Endothelial cell of umbilical vein (primary cell): ENCODE results near the gene ATCAY. TPM values are rescaled to one million over a fixed set of nuclear protein-coding genes. Genes with fewer than 3 reads are reported as not detected.

Experiments used
- BruUV-seq: library from RNA; stranded (reverse); fragments of 400-500 nt; replicated peaks from 2 replicates; lab custom pipeline; 2021; lab: Mats Ljungman, UMichigan
- CTCF ChIA-PET: fragments of 300-600, 350-600 bp; sonication (Branson Sonifier 250); formaldehyde crosslinking; loops from one replicate; lab custom pipeline; 2021; ENCODE audit warnings: antibody characterized with exemption, inconsistent platforms; lab: Charles Lee
- POLR2A ChIA-PET: fragments of 300-600, 350-600 bp; sonication (Branson Sonifier 250); formaldehyde crosslinking; loops from one replicate; lab custom pipeline; 2021; ENCODE audit warnings: antibody characterized with exemption, inconsistent platforms; lab: Charles Lee
- DNase-seq: peaks from one replicate; pipeline ENCODE4 v3.0.0-alpha.2; 2011; ENCODE audit warnings: low read depth, low spot score
- FAIRE-seq: peaks from 2 replicates; lab custom pipeline; 2011; peaks lifted over from hg19 to GRCh38; lab: Jason Lieb, UNC
- H2AFZ ChIP-seq: 2 replicates; pipeline ENCODE4 v1.6.0; 2012; ENCODE audit warnings: low read depth, low read length, control low read depth, inconsistent platforms
- H3K27ac ChIP-seq: 2 replicates; pipeline ENCODE4 v1.5.1; 2011; ENCODE audit warnings: low read depth, mild to moderate bottlenecking, control low read depth, low read length, moderate library complexity; ENCODE audit not compliant: insufficient read depth
- H3K27me3 ChIP-seq, 2 experiments: 2 replicates each; pipeline versions ENCODE4 v1.6.0 to v1.6.1; 2011; ENCODE audit warnings: low read length in 2 of 2, mixed read lengths in 1 of 2; ENCODE audit not compliant: control insufficient read depth in 2 of 2, insufficient read depth in 2 of 2
- H3K36me3 ChIP-seq, 2 experiments: 2 replicates in 1 of 2; 3 replicates in 1 of 2; pipeline ENCODE4 v1.5.1; 2011; ENCODE audit warnings: low read length in 2 of 2, mild to moderate bottlenecking in 1 of 2, moderate library complexity in 1 of 2; ENCODE audit not compliant: control insufficient read depth in 2 of 2, insufficient read depth in 2 of 2; ENCODE audit errors: extremely low read depth in 1 of 2
- H3K4me1 ChIP-seq: 3 replicates; pipeline ENCODE4 v1.5.1; 2011; ENCODE audit warnings: mild to moderate bottlenecking, low read length; ENCODE audit not compliant: control insufficient read depth, insufficient read depth; ENCODE audit errors: extremely low read depth
- H3K4me2 ChIP-seq: 2 replicates; pipeline ENCODE4 v1.6.1; 2011; ENCODE audit warnings: low read length, control low read depth, mixed read lengths; ENCODE audit not compliant: insufficient read depth
- H3K4me3 ChIP-seq, 3 experiments: fragments of 200-600 bp in 1 of 3; sonication (generic), shearing (Covaris generic) in 1 of 3; replicated peaks in 1 of 3; 2 replicates each; pipeline ENCODE4 v1.5.1; 2011 to 2016; ENCODE audit warnings: control low read depth in 3 of 3, low read length in 3 of 3, mild to moderate bottlenecking in 2 of 3, inconsistent platforms in 1 of 3, low read depth in 1 of 3, moderate library complexity in 1 of 3; ENCODE audit not compliant: insufficient read depth in 1 of 3
- H3K79me2 ChIP-seq: 2 replicates; pipeline ENCODE4 v1.6.0; 2012; ENCODE audit warnings: low read length, inconsistent platforms; ENCODE audit not compliant: control insufficient read depth, insufficient read depth
- H3K9ac ChIP-seq: replicated peaks from 2 replicates; pipeline ENCODE3; 2011; ENCODE audit warnings: low read length, control low read depth; ENCODE audit not compliant: insufficient read depth; ENCODE audit errors: extremely low read depth
- H3K9me1 ChIP-seq: replicated peaks from 3 replicates; pipeline ENCODE4 v1.6.0; 2011; ENCODE audit warnings: mild to moderate bottlenecking, low read length; ENCODE audit not compliant: control insufficient read depth, insufficient read depth; ENCODE audit errors: extremely low read depth
- H3K9me3 ChIP-seq: replicated peaks from 2 replicates; pipeline ENCODE4 v1.5.1; 2012; ENCODE audit warnings: low read length, inconsistent platforms; ENCODE audit not compliant: control insufficient read depth, insufficient read depth
- H4K20me1 ChIP-seq: replicated peaks from 2 replicates; pipeline ENCODE3; 2011; ENCODE audit warnings: mild to moderate bottlenecking, low read length; ENCODE audit not compliant: control insufficient read depth, insufficient read depth; ENCODE audit errors: extremely low read depth
- EZH2 ChIP-seq: IDR thresholded peaks from 2 replicates; pipeline ENCODE4 v1.6.1; 2012; ENCODE audit warnings: borderline replicate concordance, low read depth, mild to moderate bottlenecking, moderate library complexity, low read length, inconsistent platforms; ENCODE audit not compliant: severe bottlenecking
- FOS ChIP-seq: IDR thresholded peaks from 2 replicates; pipeline ENCODE4 v1.6.1; 2011; ENCODE audit warnings: mild to moderate bottlenecking, low read length, moderate library complexity, borderline replicate concordance; ENCODE audit not compliant: insufficient read depth
- GATA2 ChIP-seq: IDR thresholded peaks from 2 replicates; pipeline ENCODE4 v1.7.0; 2011; ENCODE audit warnings: low read depth, mild to moderate bottlenecking, moderate library complexity, mixed read lengths, low read length; ENCODE audit not compliant: insufficient read length, insufficient read depth
- JUN ChIP-seq: IDR thresholded peaks from 2 replicates; pipeline ENCODE4 v1.6.1; 2011; ENCODE audit warnings: borderline replicate concordance, low read depth; ENCODE audit not compliant: insufficient read length, insufficient read depth
- MAX ChIP-seq: IDR thresholded peaks from 2 replicates; pipeline ENCODE4 v1.6.1; 2011; ENCODE audit not compliant: insufficient read depth, insufficient read length
- MYC ChIP-seq: IDR thresholded peaks from one replicate; pipeline ENCODE4 v1.6.1; 2011; ENCODE audit warnings: mild to moderate bottlenecking, low read depth, low read length
- POLR2A ChIP-seq: IDR thresholded peaks from 2 replicates; pipeline ENCODE4 v1.6.1; 2012; ENCODE audit warnings: low read depth, mild to moderate bottlenecking, control low read depth, low read length
- POLR2AphosphoS5 ChIP-seq: IDR thresholded peaks from 2 replicates; pipeline ENCODE4 v1.6.1; 2012; ENCODE audit warnings: low read depth, mild to moderate bottlenecking, control low read depth, low read length, moderate library complexity; ENCODE audit not compliant: insufficient read depth
- dilution Hi-C: fragments of 300-500 bp; cut with MboI; formaldehyde crosslinking; loops from one replicate; pipeline ENCODE4 v1.15.0; 2019; ENCODE audit warnings: low sequenced_read_pairs; ENCODE audit not compliant: extremely low pct_ligation_motif_present
- intact Hi-C: fragments of 100-400 bp; cut with micrococcal nuclease; formaldehyde crosslinking; loops from one replicate; pipeline ENCODE4 v1.10.0; 2022
- polyA plus RNA-seq, 4 experiments: library from polyadenylated mRNA; depleted of rRNA in 3 of 4; stranded (reverse) in 3 of 4; unstranded in 1 of 4; fragments of >200 nt; gene quantifications; 2 replicates each; pipeline versions ENCODE4 v1.2.1 to v1.2.3, GENCODE V29; 2011 to 2012; ENCODE audit warnings: missing spikeins in 1 of 4
- total RNA-seq: library from RNA; stranded (reverse); gene quantifications from 2 replicates; pipeline ENCODE4 v1.2.3, GENCODE V29; 2021
- TF ChIP-seq, protein P1 (sequence below), 2 donors: IDR thresholded peaks; 1 replicate in 1 of 2; 2 replicates in 1 of 2; pipeline ENCODE4 v1.5.1; 2011; ENCODE audit warnings: low read length in 2 of 2, mild to moderate bottlenecking in 2 of 2, moderate library complexity in 2 of 2, control low read depth in 1 of 2, inconsistent platforms in 1 of 2, low read depth in 1 of 2; ENCODE audit not compliant: insufficient read depth in 1 of 2; ENCODE audit errors: extremely low read depth in 1 of 2

The ATCAY gene
- total and polyA plus RNA-seq, 2 donors (not counting 3 experiments of a cell fraction or from before 2014, with no cell fraction given): 0.03 TPM; not detected in 1

GRCh38 chr19:3832001-3832400 is 48.5 kb upstream of the ATCAY start:
- H3K4me3 ChIP-seq: no peak overlapping the region
- no peak overlapping the region for H3K9ac ChIP-seq
- H3K9me1 ChIP-seq: no peaks in the 10 kb centered on the region
- no peaks in the 10 kb centered on the region for H4K20me1 ChIP-seq
- H3K4me2 ChIP-seq: no peak overlapping the region
- H3K27ac ChIP-seq: no peak overlapping the region
- H2AFZ ChIP-seq: no peak overlapping the region
- BruUV-seq: no TSS peak
- no peaks in the 10 kb centered on the region for H3K79me2 ChIP-seq
- intact Hi-C loops: no loop called here
- no peak for DNase-seq
- no peaks in the 10 kb centered on the region for H3K4me1 ChIP-seq
- no peaks in the 10 kb centered on the region for H3K27me3 ChIP-seq
- FAIRE-seq: no peak
- dilution Hi-C loops: no loop called here
- H3K36me3 ChIP-seq: no peaks in the 10 kb centered on the region
- ChIA-PET POLR2A (no interaction called here), CTCF (interaction anchor here (2.9 kb wide), 1 partner anchor 10 kb away, joined by 19 read pairs; no protein-coding TSS in a partner anchor)
- TF ChIP-seq POLR2A (no peak), MYC (no peak), EZH2 (no peak)
- TF ChIP-seq, protein P1, sequence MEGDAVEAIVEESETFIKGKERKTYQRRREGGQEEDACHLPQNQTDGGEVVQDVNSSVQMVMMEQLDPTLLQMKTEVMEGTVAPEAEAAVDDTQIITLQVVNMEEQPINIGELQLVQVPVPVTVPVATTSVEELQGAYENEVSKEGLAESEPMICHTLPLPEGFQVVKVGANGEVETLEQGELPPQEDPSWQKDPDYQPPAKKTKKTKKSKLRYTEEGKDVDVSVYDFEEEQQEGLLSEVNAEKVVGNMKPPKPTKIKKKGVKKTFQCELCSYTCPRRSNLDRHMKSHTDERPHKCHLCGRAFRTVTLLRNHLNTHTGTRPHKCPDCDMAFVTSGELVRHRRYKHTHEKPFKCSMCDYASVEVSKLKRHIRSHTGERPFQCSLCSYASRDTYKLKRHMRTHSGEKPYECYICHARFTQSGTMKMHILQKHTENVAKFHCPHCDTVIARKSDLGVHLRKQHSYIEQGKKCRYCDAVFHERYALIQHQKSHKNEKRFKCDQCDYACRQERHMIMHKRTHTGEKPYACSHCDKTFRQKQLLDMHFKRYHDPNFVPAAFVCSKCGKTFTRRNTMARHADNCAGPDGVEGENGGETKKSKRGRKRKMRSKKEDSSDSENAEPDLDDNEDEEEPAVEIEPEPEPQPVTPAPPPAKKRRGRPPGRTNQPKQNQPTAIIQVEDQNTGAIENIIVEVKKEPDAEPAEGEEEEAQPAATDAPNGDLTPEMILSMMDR (IDR thresholded peaks at IDR 0.05; ENCODE audit: extremely low read depth in 1 of 2, insufficient read depth in 1 of 2, low read depth in 1 of 2, low read length in 2 of 2): no peak
- H3K9me3 ChIP-seq: no peaks in the 10 kb centered on the region

DNA sequence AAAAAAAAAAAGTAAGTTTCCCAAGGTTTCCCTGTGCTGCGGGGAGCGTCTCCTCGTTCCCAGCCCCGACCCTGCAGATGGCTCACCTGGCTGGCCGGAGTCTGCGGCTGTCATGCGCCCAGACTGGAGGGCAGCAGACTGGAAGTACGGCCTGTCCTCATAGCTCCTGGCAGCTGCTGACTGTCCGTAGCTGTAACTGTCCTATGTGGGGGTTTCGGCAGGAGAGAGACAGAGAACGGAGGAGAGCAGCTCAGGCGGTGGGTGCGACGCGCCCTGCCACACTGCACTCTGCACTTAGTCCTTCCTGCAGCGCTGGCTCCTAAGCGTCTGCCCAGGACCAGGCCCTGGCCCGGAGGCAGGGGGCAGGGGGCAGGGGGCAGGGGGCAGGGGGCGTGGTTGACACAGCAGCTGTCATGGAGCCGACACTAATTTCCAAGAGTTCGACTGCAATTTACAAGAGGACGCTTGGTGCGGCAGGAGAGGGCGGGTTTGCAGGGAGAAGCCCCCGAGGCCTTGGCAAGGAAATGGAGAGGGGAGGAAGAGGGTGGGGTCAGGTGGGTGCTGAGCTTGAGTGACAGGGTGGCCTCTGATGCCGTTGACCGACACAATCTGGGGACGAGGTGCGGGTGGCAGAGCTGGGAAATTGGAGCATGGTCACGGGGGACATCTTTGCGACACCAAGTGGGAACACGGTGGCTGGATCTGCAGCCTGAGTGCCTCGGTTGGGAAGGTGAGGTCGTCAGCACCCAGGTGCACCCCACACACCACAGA is 46.7 kb upstream of the ATCAY start:
- Histone ChIP-seq H3K9me1 (no peaks in the 10 kb centered on the region), H3K4me3 (no peak overlapping the region), H3K9ac (no peak overlapping the region), H3K79me2 (no peaks in the 10 kb centered on the region), H4K20me1 (no peaks in the 10 kb centered on the region), H3K27me3 (no peaks in the 10 kb centered on the region), H2AFZ (no peak overlapping the region), H3K27ac (no peak overlapping the region), H3K36me3 (no peaks in the 10 kb centered on the region), H3K4me2 (no peak overlapping the region), H3K9me3 (no peaks in the 10 kb centered on the region), H3K4me1 (no peaks in the 10 kb centered on the region)
- no peak for DNase-seq
- TF ChIP-seq, protein P1 (IDR thresholded peaks at IDR 0.05; ENCODE audit: extremely low read depth in 1 of 2, insufficient read depth in 1 of 2, low read depth in 1 of 2, low read length in 2 of 2): no peak
- TF ChIP-seq EZH2 (no peak), GATA2 (no peak), MAX (no peak), FOS (no peak), POLR2A (no peak), POLR2AphosphoS5 (no peak), JUN (no peak), MYC (no peak)
- CTCF ChIA-PET: interaction anchor here (2.9 kb wide), 1 partner anchor 11 kb away, joined by 19 read pairs; no protein-coding TSS in a partner anchor
- dilution Hi-C loops (no loop called here), intact Hi-C loops (no loop called here)
- no peak for FAIRE-seq
- no TSS peak for BruUV-seq
- POLR2A ChIA-PET: no interaction called here
